Pulmonary artery endothelial cell (primary cell): ENCODE results near the gene TAC1. TPM values are rescaled to one million over a fixed set of nuclear protein-coding genes. Genes with fewer than 3 reads are reported as not detected.
"Not testable (repeated sequence)": the region's sequence is repeated elsewhere in the genome, so short reads cannot be mapped to it uniquely, and the experiment has no call there.

Source experiments
- DNase-seq: peaks from one replicate; pipeline ENCODE4 v3.0.0-alpha.2; 2011; ENCODE audit warnings: low read depth, low spot score
- total RNA-seq: library from RNA; depleted of rRNA; stranded (reverse); fragments of >200 nt; gene quantifications from 2 replicates; pipeline ENCODE4 v1.2.3, GENCODE V29; 2014

TAC1 gene, protein sequence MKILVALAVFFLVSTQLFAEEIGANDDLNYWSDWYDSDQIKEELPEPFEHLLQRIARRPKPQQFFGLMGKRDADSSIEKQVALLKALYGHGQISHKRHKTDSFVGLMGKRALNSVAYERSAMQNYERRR
- total RNA-seq = not detected in 2 replicates

- no peak for DNase-seq
Measured at GRCh38 chr7:97731736-97732564, at the start of gene TAC1. TAC1 (plus strand) TSS chr7:97732086; CDS start chr7:97732613, 527 bp downstream.

- no peak for DNase-seq
Measured at GRCh38 chr7:97685952-97686351, 45.9 kb upstream of the TAC1 start.

DNA sequence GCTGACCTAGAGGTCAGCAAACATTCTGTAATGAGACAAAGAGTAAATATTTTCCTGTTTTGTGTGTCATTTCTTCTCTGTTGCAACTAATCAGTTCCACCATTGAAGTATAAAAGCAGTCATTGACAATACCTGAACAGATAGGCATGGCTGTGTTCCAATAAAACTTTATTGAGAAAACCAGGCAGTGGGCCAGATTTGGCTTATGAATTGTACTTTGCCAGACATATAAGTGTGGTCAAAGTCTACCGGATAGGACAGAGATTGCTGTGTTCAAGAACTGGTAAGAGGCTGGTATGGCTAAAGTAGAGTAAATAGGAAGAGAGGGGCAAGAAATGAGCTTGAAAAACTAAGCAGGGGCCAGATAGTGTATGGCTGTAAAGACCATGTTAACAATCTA, 38.3 kb upstream of the TAC1 start:
- DNase-seq = no peak

DNA sequence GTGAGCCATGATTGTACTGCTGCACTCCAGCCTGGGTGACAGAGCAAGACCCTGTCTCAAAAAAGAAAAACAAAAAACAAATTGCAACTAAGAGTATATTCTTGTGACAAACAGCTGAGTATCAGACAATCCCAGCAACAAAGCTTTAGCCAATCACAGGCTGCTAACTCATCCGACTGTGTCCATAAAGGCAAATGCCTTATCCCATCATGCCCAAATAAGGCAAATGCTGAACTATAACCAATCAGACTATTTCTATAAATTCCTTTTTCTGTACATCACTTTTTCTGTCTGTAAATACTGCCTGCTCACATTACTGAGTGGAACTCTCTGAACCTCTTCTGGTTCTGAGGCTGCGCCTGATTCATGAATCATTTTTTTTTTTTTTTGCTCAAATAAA, 37.5 kb upstream of the TAC1 start:
- no peak for DNase-seq

- no peak for DNase-seq
Measured at GRCh38 chr7:97697396-97697795, 34.5 kb upstream of the TAC1 start.

- no peak for DNase-seq
Measured at GRCh38 chr7:97722386-97722785, 9.5 kb upstream of the TAC1 start.

GRCh38 chr7:97732565-97733275, 834 bp downstream of the TAC1 start:
- DNase-seq = no peak

DNA sequence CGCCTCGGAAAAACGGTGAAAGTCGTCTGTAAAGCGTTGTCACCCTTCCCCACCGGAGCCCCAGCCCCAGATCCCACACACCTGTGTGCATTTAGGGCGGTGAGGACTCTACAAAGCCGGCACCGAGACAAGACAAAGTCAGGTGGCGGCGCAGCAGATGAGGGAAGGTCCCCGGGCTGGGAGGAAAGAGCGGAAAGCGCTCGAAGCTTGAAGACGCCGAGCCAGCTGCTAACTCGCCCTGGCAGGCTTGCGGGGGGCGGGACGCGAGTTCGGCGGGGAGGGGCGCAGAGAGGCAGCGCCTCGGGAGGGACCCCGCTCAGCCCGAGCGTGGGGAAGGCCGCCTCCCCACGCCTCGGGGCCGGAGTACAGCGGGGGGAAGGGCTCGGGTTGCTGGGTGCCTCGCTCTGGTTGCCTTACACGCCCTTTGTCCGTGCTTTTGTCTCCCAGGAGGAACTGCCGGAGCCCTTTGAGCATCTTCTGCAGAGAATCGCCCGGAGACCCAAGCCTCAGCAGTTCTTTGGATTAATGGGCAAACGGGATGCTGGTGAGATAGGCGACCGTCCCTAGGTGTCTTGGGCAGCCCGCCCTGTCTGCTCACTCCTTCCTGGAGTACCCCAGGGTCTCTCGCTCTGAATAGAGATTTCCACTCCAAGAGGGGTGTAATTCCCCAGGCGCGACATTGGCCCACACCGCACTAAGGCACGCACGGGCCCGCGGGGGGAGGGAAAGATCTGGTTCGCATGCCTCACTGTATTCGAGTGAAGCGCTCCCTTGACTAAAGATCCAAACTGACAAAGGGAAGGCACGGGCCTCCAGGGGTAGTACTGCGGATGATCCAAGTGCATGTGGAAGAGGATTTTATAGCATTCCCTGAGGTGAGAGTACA, 1.6 kb downstream of the TAC1 start:
- no peak for DNase-seq

- no peak for DNase-seq
Measured at GRCh38 chr7:97734255-97734654, 2.4 kb downstream of the TAC1 start.

DNA sequence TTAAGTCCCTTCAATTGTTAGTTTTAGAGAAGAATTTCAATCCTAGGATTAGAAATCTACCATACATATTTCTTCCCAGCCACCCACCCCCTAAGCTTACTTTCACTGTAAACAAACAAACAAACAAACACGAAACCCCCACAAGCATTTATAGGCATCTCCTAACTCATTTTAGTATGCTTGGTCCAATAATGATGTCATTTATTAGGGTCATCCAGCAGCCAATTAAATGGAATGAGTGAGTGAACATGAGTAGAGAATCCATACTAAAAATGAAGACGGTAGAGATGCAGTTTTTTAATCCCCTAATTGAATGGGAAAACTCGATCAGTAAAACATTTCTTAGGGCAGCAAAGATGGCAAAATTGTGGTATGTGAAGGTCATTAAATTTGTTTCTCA, 3.2 kb downstream of the TAC1 start:
- no peak for DNase-seq

GRCh38 chr7:97748482-97748881, 16.6 kb downstream of the TAC1 start:
- DNase-seq = no peak

- no peak for DNase-seq
Measured at GRCh38 chr7:97751566-97751965, 19.7 kb downstream of the TAC1 start.

DNA sequence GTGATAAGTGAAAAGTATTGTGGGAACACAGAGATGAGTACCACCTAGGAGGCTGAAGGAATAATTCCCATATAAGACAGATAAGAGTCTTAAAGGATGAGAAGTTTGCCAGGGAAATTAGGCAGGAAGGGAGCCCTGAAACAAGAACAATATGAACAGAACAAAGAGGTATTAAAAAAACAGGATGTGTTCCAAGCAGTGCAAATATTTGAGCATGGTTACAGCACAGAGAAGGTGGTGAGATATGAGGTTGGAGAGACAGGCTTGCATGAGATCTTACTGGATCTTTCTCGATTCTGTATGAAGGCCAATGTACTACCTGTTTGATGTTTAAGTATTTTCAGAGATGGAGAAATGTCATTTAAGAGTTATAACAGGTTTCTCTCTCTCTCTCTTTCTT, 20.3 kb downstream of the TAC1 start:
- DNase-seq = no peak

GRCh38 chr7:97757824-97758223, 25.9 kb downstream of the TAC1 start:
- no peak for DNase-seq

- no peak for DNase-seq
Measured at GRCh38 chr7:97770850-97771249, 39.0 kb downstream of the TAC1 start.

DNA sequence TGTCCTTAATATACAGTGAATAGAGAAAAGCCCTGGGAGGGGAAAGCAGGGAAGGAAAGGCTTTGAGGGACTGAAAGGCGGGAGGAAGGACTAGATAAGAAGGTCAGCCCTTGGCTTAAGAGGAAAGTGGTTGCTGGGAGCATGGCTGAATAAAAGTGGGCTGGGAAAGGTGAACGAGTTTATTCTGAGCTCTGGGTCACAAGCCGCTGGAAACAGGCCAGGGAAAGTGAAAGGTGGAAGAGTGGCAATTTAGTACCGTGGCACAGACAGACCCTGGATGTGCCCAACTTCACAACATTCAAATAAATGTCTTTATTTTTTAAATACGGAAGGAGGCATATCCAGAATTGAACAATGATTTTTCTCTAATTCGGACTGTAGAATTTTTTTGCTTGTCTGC, 39.7 kb downstream of the TAC1 start:
- no peak for DNase-seq

DNA sequence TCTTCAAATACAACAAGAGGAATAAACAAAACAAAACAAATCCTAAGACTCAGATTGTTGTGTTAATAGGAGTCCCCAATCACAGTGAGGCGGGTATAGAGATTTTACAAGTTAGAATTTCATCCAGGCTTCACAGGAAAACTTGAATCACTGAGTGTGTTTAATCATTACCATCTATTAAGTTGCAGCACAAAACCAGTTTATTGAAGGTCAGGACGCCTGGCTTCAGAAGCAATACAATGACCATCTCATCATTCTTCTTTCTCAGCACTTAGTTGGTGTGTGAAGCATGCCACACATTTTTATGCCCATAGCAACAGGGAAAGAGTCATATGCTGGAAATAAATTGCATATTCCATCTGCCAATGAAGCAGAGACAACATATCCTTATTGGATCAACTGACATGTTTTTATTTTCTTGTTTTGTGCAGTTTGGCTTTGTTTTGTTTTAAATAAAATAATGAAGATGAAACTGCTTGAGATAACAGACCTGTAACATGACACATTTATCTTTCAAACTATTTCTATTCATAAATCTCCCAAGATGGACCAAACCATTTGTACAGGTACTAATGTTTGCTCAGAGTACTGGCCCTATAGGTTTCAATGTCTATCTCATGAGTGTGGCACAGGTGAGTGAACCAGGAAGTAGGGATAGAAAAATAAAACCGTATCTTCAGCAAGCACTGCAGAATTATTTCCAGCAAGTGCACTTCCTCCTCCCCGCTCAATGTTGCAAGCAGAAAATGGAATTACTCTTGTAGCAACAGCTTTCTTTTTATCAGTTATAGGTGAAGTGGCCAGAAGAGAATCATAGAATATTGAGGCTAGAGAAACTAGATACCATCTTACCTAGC, 40.4 kb downstream of the TAC1 start:
- DNase-seq = no peak

DNA sequence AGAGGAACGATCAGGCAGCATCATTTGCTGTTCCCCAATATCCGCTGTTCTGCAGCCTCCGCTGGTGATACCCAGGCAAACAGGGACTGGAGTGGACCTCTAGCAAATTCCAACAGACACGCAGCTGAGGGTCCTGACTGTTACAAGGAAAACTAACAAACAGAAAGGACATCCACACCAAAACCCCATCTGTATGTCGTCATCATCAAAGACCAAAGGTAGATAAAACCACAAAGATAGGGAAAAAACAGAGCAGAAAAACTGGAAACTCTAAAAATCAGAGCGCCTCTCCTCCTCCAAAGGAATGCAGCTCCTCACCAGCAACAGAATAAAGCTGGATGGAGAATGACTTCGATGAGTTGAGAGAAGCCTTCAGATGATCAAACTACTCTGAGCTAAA, 54.5 kb downstream of the TAC1 start:
- DNase-seq = not testable (repeated sequence)
